IMR-90 (cell line): ENCODE results near the gene CDRT15. TPM values are rescaled to one million over a fixed set of nuclear protein-coding genes. Genes with fewer than 3 reads are reported as not detected.

Experiments used
- ATAC-seq: fragments of 200-7000 bp; cut with Tn5 transposase; 2 replicates; pipeline ENCODE4 v1.9.1; 2020; ENCODE audit warnings: low read depth, mild to moderate bottlenecking, moderate library complexity
- BruUV-seq: library from RNA; stranded (reverse); fragments of 400-500 nt; replicated peaks from 2 replicates; lab custom pipeline; 2021; lab: Mats Ljungman, UMichigan
- CTCF ChIA-PET: fragments of 300-600 bp; formaldehyde crosslinking; extraction: SDS; loops from one replicate; lab custom pipeline; 2021; ENCODE audit warnings: antibody characterized with exemption; lab: Yijun Ruan, JAX
- POLR2A ChIA-PET: fragments of 300-600 bp; sonication (Branson Sonifier 250); formaldehyde crosslinking; loops from one replicate; lab custom pipeline; 2022; ENCODE audit warnings: antibody characterized with exemption; ENCODE audit not compliant: unreplicated experiment; lab: Charles Lee
- DNase-seq: peaks from one replicate; pipeline ENCODE4 v3.0.0; 2013
- H2AFZ ChIP-seq: replicated peaks from 2 replicates; pipeline ENCODE3; 2013; ENCODE audit warnings: low read length, mild to moderate bottlenecking; ENCODE audit not compliant: poor library complexity
- H2AK5ac ChIP-seq: 2 replicates; pipeline ENCODE4 v1.6.1; 2013; ENCODE audit warnings: low read depth, low read length, inconsistent platforms
- H2AK9ac ChIP-seq: replicated peaks from 2 replicates; pipeline ENCODE3; 2013; ENCODE audit warnings: mild to moderate bottlenecking, low read depth, low read length, moderate library complexity; ENCODE audit not compliant: poor library complexity
- H2BK120ac ChIP-seq: 2 replicates; pipeline ENCODE4 v1.6.1; 2013; ENCODE audit warnings: low read depth, low read length, inconsistent platforms
- H2BK15ac ChIP-seq: 3 replicates; pipeline ENCODE4 v1.6.1; 2013; ENCODE audit warnings: low read depth, low read length, inconsistent platforms
- H2BK20ac ChIP-seq: 2 replicates; pipeline ENCODE4 v1.6.1; 2013; ENCODE audit warnings: low read depth, mild to moderate bottlenecking, inconsistent platforms, low read length, moderate library complexity
- H2BK5ac ChIP-seq: 2 replicates; pipeline ENCODE4 v1.6.1; 2013; ENCODE audit warnings: mild to moderate bottlenecking, low read depth, low read length, inconsistent platforms; ENCODE audit not compliant: poor library complexity, severe bottlenecking
- H3K14ac ChIP-seq: replicated peaks from 2 replicates; pipeline ENCODE4 v1.6.1; 2013; ENCODE audit warnings: low read depth, low read length, inconsistent platforms
- H3K18ac ChIP-seq: 2 replicates; pipeline ENCODE4 v1.6.1; 2013; ENCODE audit warnings: low read depth, low read length, control low read depth
- H3K23ac ChIP-seq: 2 replicates; pipeline ENCODE4 v1.6.1; 2013; ENCODE audit warnings: low read depth, low read length, inconsistent platforms
- H3K27ac ChIP-seq: 2 replicates; pipeline ENCODE4 v1.5.1; 2013; ENCODE audit warnings: mild to moderate bottlenecking, control low read depth, low read length; ENCODE audit not compliant: insufficient read depth
- H3K27me3 ChIP-seq: 2 replicates; pipeline ENCODE4 v1.6.1; 2013; ENCODE audit warnings: low read length; ENCODE audit not compliant: control insufficient read depth, insufficient read depth
- H3K36me3 ChIP-seq: 2 replicates; pipeline ENCODE4 v1.6.1; 2013; ENCODE audit warnings: low read length, mixed read lengths; ENCODE audit not compliant: control insufficient read depth, insufficient read depth
- H3K4ac ChIP-seq: 2 replicates; pipeline ENCODE4 v1.6.1; 2013; ENCODE audit warnings: low read depth, low read length, inconsistent platforms
- H3K4me1 ChIP-seq: 2 replicates; pipeline ENCODE4 v1.6.1; 2013; ENCODE audit warnings: low read length, mixed read lengths; ENCODE audit not compliant: control insufficient read depth, insufficient read depth
- H3K4me2 ChIP-seq: 2 replicates; pipeline ENCODE4 v1.6.1; 2013; ENCODE audit warnings: low read depth, mild to moderate bottlenecking, control low read depth, low read length, moderate library complexity
- H3K4me3 ChIP-seq: 2 replicates; pipeline ENCODE4 v1.5.1; 2013; ENCODE audit warnings: low read depth, mild to moderate bottlenecking, control low read depth, low read length, moderate library complexity; ENCODE audit not compliant: insufficient read depth
- H3K56ac ChIP-seq: 2 replicates; pipeline ENCODE4 v1.6.1; 2013; ENCODE audit warnings: low read length, inconsistent platforms; ENCODE audit not compliant: insufficient read depth; ENCODE audit errors: extremely low read depth
- H3K79me1 ChIP-seq, 2 experiments: 2 replicates each; pipeline ENCODE4 v1.6.1; 2013; ENCODE audit warnings: low read length in 2 of 2, inconsistent platforms in 1 of 2, low read depth in 1 of 2
- H3K9ac ChIP-seq: 2 replicates; pipeline ENCODE4 v1.6.1; 2013; ENCODE audit warnings: low read depth, low read length, control low read depth
- H3K9me1 ChIP-seq: 2 replicates; pipeline ENCODE4 v1.6.1; 2013; ENCODE audit warnings: low read length, inconsistent platforms; ENCODE audit not compliant: insufficient read depth
- H3K9me3 ChIP-seq: 2 replicates; pipeline ENCODE4 v1.6.1; 2013; ENCODE audit warnings: low read length; ENCODE audit not compliant: control insufficient read depth, insufficient read depth
- H4K20me1 ChIP-seq: 2 replicates; pipeline ENCODE4 v1.6.1; 2013; ENCODE audit warnings: low read length, inconsistent platforms; ENCODE audit not compliant: insufficient read depth
- H4K5ac ChIP-seq: 2 replicates; pipeline ENCODE4 v1.6.1; 2013; ENCODE audit warnings: mild to moderate bottlenecking, low read depth, low read length, control low read depth
- H4K8ac ChIP-seq, 2 experiments: 2 replicates each; pipeline ENCODE4 v1.6.1; 2013; ENCODE audit warnings: low read depth in 2 of 2, low read length in 2 of 2, control low read depth in 1 of 2, inconsistent platforms in 1 of 2
- H4K91ac ChIP-seq: 2 replicates; pipeline ENCODE4 v1.6.1; 2013; ENCODE audit warnings: low read depth, low read length, inconsistent platforms; ENCODE audit not compliant: insufficient read depth
- CHD1 ChIP-seq: IDR thresholded peaks from 2 replicates; pipeline ENCODE4 v1.6.1; 2012; ENCODE audit warnings: low read depth, low read length, improper control_type of control experiment
- MXI1 ChIP-seq: IDR thresholded peaks from 2 replicates; pipeline ENCODE4 v1.6.1; 2012; ENCODE audit warnings: low read depth, mild to moderate bottlenecking, low read length, moderate library complexity, borderline replicate concordance
- NFE2L2 ChIP-seq: fragments of 150-350 bp; IDR thresholded peaks from 2 replicates; pipeline ENCODE4 v1.6.1; 2016; ENCODE audit warnings: low read depth, mild to moderate bottlenecking, low read length
- RAD21 ChIP-seq: IDR thresholded peaks from 2 replicates; pipeline ENCODE4 v1.6.1; 2012; ENCODE audit warnings: low read length, improper control_type of control experiment
- RCOR1 ChIP-seq: IDR thresholded peaks from 2 replicates; pipeline ENCODE4 v1.6.1; 2012; ENCODE audit warnings: mild to moderate bottlenecking, low read length, improper control_type of control experiment; ENCODE audit not compliant: insufficient replicate concordance
- USF2 ChIP-seq: fragments of 150-350 bp; IDR thresholded peaks from 2 replicates; pipeline ENCODE4 v1.6.1; 2017; ENCODE audit warnings: mild to moderate bottlenecking, antibody characterized with exemption, low read length, low read depth
- WGBS, 2 experiments: methylation state at CpG; one replicate each; pipeline versions ENCODE4 v1.1.5 to v1.1.7; 2013; ENCODE audit warnings: missing lambda C conversion rate in 2 of 2; ENCODE audit not compliant: insufficient read length in 1 of 2; ENCODE audit errors: extremely low coverage in 2 of 2; 5-methylcytosine and 5-hydroxymethylcytosine counted together
- dilution Hi-C: fragments of 300-500 bp; cut with HindIII; formaldehyde crosslinking; loops from one replicate; pipeline ENCODE4 v1.14.3; 2018; ENCODE audit warnings: low sequenced_read_pairs; ENCODE audit not compliant: unreplicated experiment
- in situ Hi-C: fragments of 300-500 bp; cut with MboI; formaldehyde crosslinking; loops from 3 replicates; pipeline ENCODE4 v1.14.3; 2019; ENCODE audit warnings: low sequenced_read_pairs, inconsistent platforms, mixed read lengths
- intact Hi-C: fragments of 100-400 bp; cut with micrococcal nuclease; formaldehyde crosslinking; loops from 2 replicates; pipeline ENCODE4 v1.10.0; 2022
- polyA plus RNA-seq, 3 experiments: library from polyadenylated mRNA; depleted of rRNA; stranded (reverse); fragments of >200 nt; gene quantifications; 2 replicates each; pipeline ENCODE4 v1.2.3, GENCODE V29; 2012; ENCODE audit warnings: low replicate concordance in 1 of 3
- total RNA-seq: library from RNA; depleted of rRNA; stranded (reverse); fragments of >200 nt; gene quantifications from 2 replicates; pipeline ENCODE4 v1.2.3, GENCODE V29; 2012
- TF ChIP-seq, protein P1 (sequence below): conservative IDR thresholded peaks from 2 replicates; pipeline ENCODE4 v1.5.1; 2012; ENCODE audit warnings: mild to moderate bottlenecking, low read depth, low read length, improper control_type of control experiment

CDRT15 gene
- total and polyA plus RNA-seq, 2 of the 4 experiments (the other 2 are of a cell fraction), result not detected

GRCh38 chr17:14200354-14200753 lies 36.3 kb downstream of the CDRT15 start (continued):
- TF ChIP-seq, protein P1, sequence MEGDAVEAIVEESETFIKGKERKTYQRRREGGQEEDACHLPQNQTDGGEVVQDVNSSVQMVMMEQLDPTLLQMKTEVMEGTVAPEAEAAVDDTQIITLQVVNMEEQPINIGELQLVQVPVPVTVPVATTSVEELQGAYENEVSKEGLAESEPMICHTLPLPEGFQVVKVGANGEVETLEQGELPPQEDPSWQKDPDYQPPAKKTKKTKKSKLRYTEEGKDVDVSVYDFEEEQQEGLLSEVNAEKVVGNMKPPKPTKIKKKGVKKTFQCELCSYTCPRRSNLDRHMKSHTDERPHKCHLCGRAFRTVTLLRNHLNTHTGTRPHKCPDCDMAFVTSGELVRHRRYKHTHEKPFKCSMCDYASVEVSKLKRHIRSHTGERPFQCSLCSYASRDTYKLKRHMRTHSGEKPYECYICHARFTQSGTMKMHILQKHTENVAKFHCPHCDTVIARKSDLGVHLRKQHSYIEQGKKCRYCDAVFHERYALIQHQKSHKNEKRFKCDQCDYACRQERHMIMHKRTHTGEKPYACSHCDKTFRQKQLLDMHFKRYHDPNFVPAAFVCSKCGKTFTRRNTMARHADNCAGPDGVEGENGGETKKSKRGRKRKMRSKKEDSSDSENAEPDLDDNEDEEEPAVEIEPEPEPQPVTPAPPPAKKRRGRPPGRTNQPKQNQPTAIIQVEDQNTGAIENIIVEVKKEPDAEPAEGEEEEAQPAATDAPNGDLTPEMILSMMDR, result no peak
- TF ChIP-seq NFE2L2 (no peak), USF2 (no peak)

DNA sequence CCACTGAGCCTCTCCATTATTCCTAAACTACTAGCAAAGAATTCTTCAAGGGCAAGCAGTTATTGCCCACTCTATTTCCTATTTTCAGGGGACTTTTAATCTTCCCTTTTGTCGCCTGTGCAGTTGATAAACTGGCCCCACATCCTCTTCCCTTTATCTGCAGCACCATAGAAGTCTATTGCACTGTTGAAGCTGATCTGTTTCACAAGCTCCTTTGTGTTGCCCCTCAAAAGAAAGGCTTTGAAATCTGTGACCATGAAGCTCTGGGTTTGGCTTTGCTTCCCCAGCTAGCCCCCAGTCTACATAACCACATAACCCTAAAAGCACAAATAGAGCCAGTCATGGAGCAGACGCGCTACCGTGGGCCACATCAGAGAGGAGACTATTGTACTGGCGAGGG lies 37.1 kb downstream of the CDRT15 start:
- Histone ChIP-seq H2AK9ac (no peak overlapping the region), H3K27me3 (no peaks in the 10 kb centered on the region), H3K36me3 (peaks cover 3% of the 10 kb centered on the region; the same call in 1 of the 2 replicates), H3K9me1 (peaks cover 11% of the 10 kb centered on the region), H2AK5ac (no peak overlapping the region), H3K4ac (no peak overlapping the region), H4K5ac (no peak overlapping the region), H2BK20ac (no peak overlapping the region), H3K27ac (no peak overlapping the region), H3K56ac (no peak overlapping the region), H4K20me1 (no peaks in the 10 kb centered on the region), H2BK5ac (no peak overlapping the region), H3K9ac (no peak overlapping the region), H2AFZ (no peak overlapping the region), H2BK15ac (no peak overlapping the region), H3K79me1 (no peaks in the 10 kb centered on the region), H3K4me3 (no peak overlapping the region), H3K14ac (no peak overlapping the region), H4K8ac (no peak overlapping the region), H3K9me3 (no peaks in the 10 kb centered on the region), H2BK120ac (no peak overlapping the region), H3K23ac (no peak overlapping the region), H3K4me1 (no peaks in the 10 kb centered on the region), H3K18ac (no peak overlapping the region), H4K91ac (no peak overlapping the region), H3K4me2 (no peak overlapping the region)
- dilution Hi-C loops (no loop called here), in situ Hi-C loops (no loop called here), intact Hi-C loops (no loop called here)
- ChIA-PET CTCF (interaction anchor here (0.6 kb wide), 1 partner anchor 50 kb away, joined by 4 read pairs; no protein-coding TSS in a partner anchor), POLR2A (no interaction called here)
- TF ChIP-seq CHD1 (no peak), MXI1 (no peak), RCOR1 (no peak), RAD21 (no peak)
- TF ChIP-seq, protein P1, result no peak
- ATAC-seq (no peak), DNase-seq (no peak)
- WGBS, 2 experiments, result 100% methylated on average over 1 of the region's 5 CpGs; no CpG with 5 or more reads in 1 of the 2 experiments
- BruUV-seq, result no TSS peak
